ENCODE data around the gene TLR6. TPM values are rescaled to one million over a fixed set of nuclear protein-coding genes. Genes with fewer than 3 reads are reported as not detected.

The TLR6 gene
- total and polyA plus RNA-seq, 2 of the 8 experiments (the other 6 are each of a cell fraction or from before 2014, with no cell fraction given): 0.02 to 0.09 TPM

- H3K23ac ChIP-seq (ENCODE audit: insufficient read length): no peak overlapping the region
- no peaks in the 10 kb centered on the region for H3K9me3 ChIP-seq (ENCODE audit: insufficient read depth in 2 of 2, low read depth in 1 of 2, low read length in 1 of 2)
- H2BK12ac ChIP-seq (ENCODE audit: low read depth, low read length): no peak overlapping the region
- FAIRE-seq (no peak), DNase-seq (ENCODE audit: low read depth in 1 of 2, low spot score in 2 of 2) (no peak)
- no peak overlapping the region for H4K91ac ChIP-seq (replicated peaks; ENCODE audit: insufficient read length, low read length)
- H3K9ac ChIP-seq (replicated peaks in 1 of 4; ENCODE audit: extremely low read depth in 1 of 4, low read depth in 3 of 4, low read length in 3 of 4): no peak overlapping the region
- peaks cover 0 to 2% (median 0%) of the 10 kb centered on the region in 4 experiments; a peak in 1 of 8 replicates for H3K36me3 ChIP-seq (ENCODE audit: control insufficient read depth in 2 of 4, insufficient read depth in 4 of 4, low read length in 3 of 4)
- no peak overlapping the region for H3K14ac ChIP-seq (ENCODE audit: insufficient read length)
- no peak overlapping the region; a peak in 1 of 4 replicates for H3K4me2 ChIP-seq (ENCODE audit: insufficient read depth in 1 of 2, low read depth in 2 of 2, low read length in 2 of 2)
- H3K18ac ChIP-seq (ENCODE audit: extremely low read depth, low read length): no peak overlapping the region
- H3K23me2 ChIP-seq (ENCODE audit: low read depth, low read length): peaks cover 11% of the 10 kb centered on the region; the same call in 1 of the 2 replicates
- H2AFZ ChIP-seq (ENCODE audit: low read length): no peak overlapping the region
- H2AK5ac ChIP-seq (ENCODE audit: low read depth, low read length): no peak overlapping the region
- peaks cover 0 to 4% (median 0%) of the 10 kb centered on the region in 4 experiments; a peak in 2 of 7 replicates for H3K27me3 ChIP-seq (replicated peaks in 1 of 4; ENCODE audit: control insufficient read depth in 3 of 4, extremely low read depth in 1 of 4, insufficient read depth in 3 of 4, low read length in 3 of 4)
- no peak overlapping the region for H3K4ac ChIP-seq (replicated peaks; ENCODE audit: insufficient read length, low read depth, low read length)
- H4K20me1 ChIP-seq (replicated peaks in 1 of 2; ENCODE audit: control insufficient read depth in 1 of 2, insufficient read depth in 2 of 2, low read length in 2 of 2): peaks cover 0 to 3% of the 10 kb centered on the region in 2 experiments
- no peak overlapping the region for H4K5ac ChIP-seq (ENCODE audit: insufficient read length, low read depth, low read length)
- 86% methylated on average over 2 of the region's 2 CpGs; no CpG with 5 or more reads in 1 of the 2 experiments for WGBS, 2 experiments (ENCODE audit: extremely low coverage in 1 of 2, insufficient coverage in 1 of 2, insufficient read length in 1 of 2, insufficient replicate concordance in 2 of 2, low coverage in 1 of 2, low lambda C conversion rate in 2 of 2, missing lambda C conversion rate in 1 of 2)
- H3K4me3 ChIP-seq (ENCODE audit: extremely low read depth in 1 of 4, insufficient read depth in 2 of 4, low read depth in 3 of 4, low read length in 4 of 4): no peak overlapping the region
- no peaks in the 10 kb centered on the region for H3K79me2 ChIP-seq (ENCODE audit: control insufficient read depth in 1 of 2, insufficient read depth in 2 of 2, low read length in 2 of 2)
- no peak overlapping the region for H4K8ac ChIP-seq (ENCODE audit: extremely low read depth, insufficient read depth, low read length)
- POLR2A ChIA-PET (ENCODE audit: partially characterized antibody): no interaction called here
- H2BK15ac ChIP-seq (ENCODE audit: low read length): no peak overlapping the region
- no peak overlapping the region for H2BK5ac ChIP-seq (ENCODE audit: low read depth, low read length)
- peak overlapping the region; percentile 7 for H3K56ac ChIP-seq (replicated peaks; ENCODE audit: insufficient read length, low read depth, low read length)
- no peak overlapping the region for H2BK20ac ChIP-seq (ENCODE audit: low read length)
- H3K79me1 ChIP-seq (ENCODE audit: low read depth, low read length): peaks cover 2% of the 10 kb centered on the region; the same call in 1 of the 2 replicates
- no peak for TF ChIP-seq SIX5 (IDR thresholded peaks at IDR 0.05; ENCODE audit: low read depth, low read length)
- TF ChIP-seq EZH2 (IDR thresholded peaks at IDR 0.05; ENCODE audit: low read depth, low read length, severe bottlenecking): no peak
- TF ChIP-seq BCL11A (IDR thresholded peaks at IDR 0.05; ENCODE audit: low read depth in 2 of 2, low read length in 2 of 2): no peak
- no peak for TF ChIP-seq POLR2A (IDR thresholded peaks at IDR 0.05; ENCODE audit: control extremely low read depth in 1 of 2, low read depth in 2 of 2, low read length in 2 of 2)
- no peak for TF ChIP-seq BRCA1 (IDR thresholded peaks at IDR 0.05; ENCODE audit: low read depth, low read length)
- TF ChIP-seq FOSL1 (IDR thresholded peaks at IDR 0.05; ENCODE audit: insufficient read depth, low read depth, low read length): no peak
- no peak for TF ChIP-seq SP2 (IDR thresholded peaks at IDR 0.05; ENCODE audit: low read length)
- no peak for TF ChIP-seq SP1 (IDR thresholded peaks at IDR 0.05; ENCODE audit: low read depth, low read length)
- no peak for TF ChIP-seq SIRT6 (IDR thresholded peaks at IDR 0.05; ENCODE audit: low read length)
- TF ChIP-seq EP300 (IDR thresholded peaks at IDR 0.05; ENCODE audit: borderline replicate concordance in 1 of 2, low read depth in 2 of 2, low read length in 2 of 2): no peak
- no peak overlapping the region for H3K27ac ChIP-seq (ENCODE audit: low read depth, low read length)
- no peak overlapping the region for H2BK120ac ChIP-seq (replicated peaks; ENCODE audit: low read depth, low read length)
- peaks cover 3 to 11% (median 6%) of the 10 kb centered on the region in 4 experiments; a peak in 6 of 7 replicates for H3K4me1 ChIP-seq (replicated peaks in 1 of 4; ENCODE audit: control insufficient read depth in 3 of 4, insufficient read depth in 4 of 4, low read length in 3 of 4)
- CTCF ChIA-PET (ENCODE audit: partially characterized antibody): interaction anchor here (1.1 to 1.3 kb wide), 2 partner anchors 9 to 175 kb away, joined by 3 to 4 read pairs; no protein-coding TSS in a partner anchor
Measured at GRCh38 chr4:38869511-38869910, 12.9 kb upstream of the TLR6 start.
